ENCODE data around the gene ARL15. TPM values are rescaled to one million over a fixed set of nuclear protein-coding genes. Genes with fewer than 3 reads are reported as not detected.

ARL15 gene
- total RNA-seq, 1 donor from 2014 or later = 52.6 TPM

DNA sequence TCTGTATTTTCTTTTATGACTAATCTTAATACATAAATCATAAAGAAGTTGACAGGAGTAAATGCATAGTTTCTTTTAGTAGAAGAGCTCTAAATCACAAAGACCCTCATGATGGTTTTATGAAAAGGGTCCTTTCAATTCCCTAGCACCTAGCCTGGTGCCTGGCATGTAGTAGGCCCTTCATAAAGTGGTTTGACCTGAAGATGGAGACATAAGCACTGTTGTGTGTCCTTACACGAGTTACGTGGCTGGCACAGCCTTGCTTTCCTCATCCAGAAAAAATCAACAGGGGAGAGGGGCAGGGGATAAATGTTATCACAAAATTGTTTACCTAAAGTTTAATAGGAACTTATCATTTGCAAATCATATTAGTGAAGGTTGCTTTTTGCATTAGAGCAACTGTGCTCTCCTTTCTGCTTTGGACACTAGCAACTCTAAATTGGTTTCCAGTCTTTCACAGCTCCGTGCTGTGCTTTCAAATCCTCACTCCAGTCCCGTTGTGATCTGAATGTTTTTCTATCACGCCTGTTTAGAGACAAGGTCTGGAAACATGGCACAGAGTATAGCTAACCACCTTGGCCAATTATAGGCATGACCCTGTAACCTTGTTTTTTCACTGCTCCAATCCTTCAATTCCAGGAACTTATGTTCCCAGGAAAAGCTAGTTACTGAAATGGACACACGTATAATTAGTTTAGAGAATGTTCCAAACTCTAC lies 55.7 kb downstream of the ARL15 start:
- no peak for DNase-seq (ENCODE audit: low read depth, low spot score)

DNA sequence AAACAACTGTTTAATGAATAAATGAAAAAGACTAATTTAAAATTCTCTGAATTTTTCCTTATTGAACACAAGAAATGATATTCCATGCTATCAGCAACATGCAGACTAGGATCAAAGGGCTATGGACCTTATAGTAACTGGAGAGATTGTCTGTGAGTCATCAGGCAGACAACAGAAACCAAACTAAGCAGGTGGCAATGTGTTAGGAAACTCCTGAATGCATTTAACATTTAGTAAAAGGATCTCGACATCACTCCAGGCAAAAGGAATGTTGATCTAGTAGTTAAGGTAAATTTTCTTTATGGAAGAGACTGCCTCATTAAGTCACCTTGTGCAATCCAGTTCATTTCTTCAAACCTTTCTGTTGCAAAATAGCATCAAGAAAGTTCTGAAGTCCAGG lies 58.4 kb downstream of the ARL15 start:
- DNase-seq (ENCODE audit: low read depth, low spot score) = no peak

DNA sequence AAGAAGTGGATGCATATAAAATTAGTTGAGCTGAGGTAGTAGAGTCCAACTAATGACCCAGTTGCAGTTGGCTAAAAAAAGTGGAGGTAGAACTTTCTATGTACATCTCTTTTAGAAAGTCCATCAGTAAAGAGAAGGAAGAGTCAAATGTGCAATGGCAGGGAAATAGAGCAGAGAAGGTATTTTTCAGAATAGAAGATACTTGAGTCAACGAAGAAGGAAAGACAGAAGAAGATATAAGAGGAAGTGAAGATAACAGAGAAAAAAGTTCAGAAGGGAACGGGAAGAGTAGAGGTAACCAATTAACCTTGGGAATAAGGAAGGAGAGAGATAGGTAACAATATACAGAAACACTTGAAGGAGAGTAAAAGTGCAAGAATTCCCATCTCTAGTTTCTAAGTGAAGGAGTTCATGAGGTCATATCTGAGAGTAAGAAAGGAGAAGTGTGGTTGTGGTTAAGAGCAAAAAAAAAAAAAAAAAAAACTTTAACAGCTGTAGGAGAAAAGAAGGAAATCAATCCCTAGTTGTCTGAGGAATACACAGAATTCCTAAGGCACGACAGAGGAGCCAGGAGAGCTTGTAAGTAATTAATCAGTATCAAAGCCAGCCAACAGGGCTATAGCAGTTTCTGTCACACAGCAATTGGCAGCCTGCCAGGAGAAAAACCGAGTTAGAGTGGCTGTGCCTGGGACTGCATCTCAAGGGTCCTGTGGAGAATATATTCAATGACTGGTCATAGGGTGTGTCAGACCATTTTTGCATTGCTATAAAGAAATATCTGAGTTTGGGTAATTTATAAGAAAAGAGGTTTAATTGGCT lies 61.0 kb downstream of the ARL15 start:
- no peak for DNase-seq (ENCODE audit: low read depth, low spot score)

DNA sequence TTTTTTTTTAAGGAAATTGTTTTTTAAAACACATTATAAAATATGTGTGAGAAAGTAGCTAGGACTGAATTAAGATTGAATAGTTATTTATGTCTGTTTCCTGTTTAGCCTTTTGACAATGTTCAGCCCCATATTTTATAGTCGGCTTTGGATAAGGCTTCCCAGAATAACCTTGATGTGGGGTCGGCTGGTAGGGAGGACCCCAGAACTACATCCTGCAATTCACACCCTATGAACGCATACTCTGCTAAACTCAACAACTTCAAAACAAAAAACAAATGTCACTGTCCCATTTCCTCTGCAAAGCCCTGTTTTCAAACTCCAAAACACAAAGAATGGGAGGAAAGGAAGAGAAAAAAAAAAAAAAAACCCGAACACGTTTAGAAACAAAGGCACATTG lies 63.1 kb downstream of the ARL15 start:
- DNase-seq (ENCODE audit: low read depth, low spot score) = no peak

DNA sequence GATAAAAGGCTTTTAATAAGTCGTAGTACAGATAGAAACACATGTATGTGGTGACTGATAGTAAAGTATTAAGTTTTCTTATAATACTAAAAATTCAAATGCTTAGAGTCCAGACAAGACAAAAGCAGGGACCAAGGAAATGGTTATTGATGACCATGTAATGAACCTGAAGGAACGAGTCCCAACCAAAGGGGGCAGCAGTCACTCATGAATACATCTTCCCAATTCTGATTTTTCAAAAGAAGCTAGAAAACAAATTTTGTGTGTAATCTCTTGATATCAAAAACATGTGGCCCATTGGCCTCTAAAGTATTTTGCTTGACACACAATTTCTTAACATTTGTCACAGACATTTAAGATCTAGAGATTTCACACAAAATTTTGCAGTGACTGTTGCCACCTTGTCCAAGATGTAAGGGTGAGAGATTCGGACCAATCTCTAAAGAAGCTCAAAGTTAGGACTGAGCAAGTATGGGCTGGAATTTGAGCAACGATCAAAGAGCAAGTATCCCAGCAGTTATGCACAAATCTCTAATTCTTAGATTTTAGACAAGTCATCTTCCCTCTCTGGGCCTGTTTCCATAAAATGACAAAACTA lies 66.8 kb downstream of the ARL15 start:
- no peak for DNase-seq (ENCODE audit: low read depth, low spot score)

DNA sequence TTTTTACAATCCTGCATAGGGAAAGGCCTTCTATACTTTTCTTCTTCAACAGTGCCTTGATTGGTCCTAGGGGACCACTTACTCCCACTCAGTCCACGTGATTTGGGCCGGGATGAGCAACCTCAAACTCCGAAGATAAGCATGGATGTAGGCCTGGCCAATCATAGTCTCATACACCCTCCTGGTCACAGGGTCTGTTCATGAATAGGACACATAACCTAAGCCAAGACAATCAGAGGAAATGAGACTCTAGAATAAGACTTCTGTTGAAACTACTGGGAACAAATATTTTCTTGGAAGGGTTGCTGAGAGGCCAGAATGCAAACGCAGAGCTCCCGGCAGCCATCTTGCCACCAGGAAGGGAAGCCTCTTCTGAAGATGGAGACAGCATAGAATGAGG lies 68.1 kb downstream of the ARL15 start:
- no peak for DNase-seq (ENCODE audit: low read depth, low spot score)

DNA sequence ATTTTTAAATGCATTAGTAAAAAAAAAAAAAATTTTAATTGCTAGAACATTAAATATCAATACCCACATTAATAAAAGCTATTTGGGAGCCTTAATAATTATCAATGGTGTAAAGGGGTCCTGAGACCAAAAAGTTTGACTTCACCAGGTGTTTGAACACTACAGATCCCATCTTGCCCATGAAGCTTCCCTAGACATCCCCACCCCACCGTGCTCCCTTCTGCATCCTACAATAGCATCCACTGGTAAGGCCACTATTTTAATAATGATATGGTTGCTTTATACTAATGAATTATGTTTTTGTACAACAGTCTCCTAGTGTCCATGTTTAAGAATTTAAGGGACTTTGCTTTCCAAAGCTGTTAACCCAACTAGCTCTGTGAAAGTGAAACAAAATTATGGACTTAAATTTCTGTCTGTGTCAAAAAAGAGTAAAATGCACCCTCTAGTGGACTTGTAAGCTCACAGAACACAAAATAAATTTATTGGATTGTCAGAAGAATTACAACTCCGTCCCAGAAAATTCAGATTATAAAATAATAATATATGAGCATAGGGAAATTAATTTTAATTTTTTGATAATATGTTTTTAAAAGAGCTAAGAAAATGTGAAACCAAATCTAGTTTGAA lies 76.0 kb downstream of the ARL15 start:
- DNase-seq (ENCODE audit: low read depth, low spot score) = no peak

DNA sequence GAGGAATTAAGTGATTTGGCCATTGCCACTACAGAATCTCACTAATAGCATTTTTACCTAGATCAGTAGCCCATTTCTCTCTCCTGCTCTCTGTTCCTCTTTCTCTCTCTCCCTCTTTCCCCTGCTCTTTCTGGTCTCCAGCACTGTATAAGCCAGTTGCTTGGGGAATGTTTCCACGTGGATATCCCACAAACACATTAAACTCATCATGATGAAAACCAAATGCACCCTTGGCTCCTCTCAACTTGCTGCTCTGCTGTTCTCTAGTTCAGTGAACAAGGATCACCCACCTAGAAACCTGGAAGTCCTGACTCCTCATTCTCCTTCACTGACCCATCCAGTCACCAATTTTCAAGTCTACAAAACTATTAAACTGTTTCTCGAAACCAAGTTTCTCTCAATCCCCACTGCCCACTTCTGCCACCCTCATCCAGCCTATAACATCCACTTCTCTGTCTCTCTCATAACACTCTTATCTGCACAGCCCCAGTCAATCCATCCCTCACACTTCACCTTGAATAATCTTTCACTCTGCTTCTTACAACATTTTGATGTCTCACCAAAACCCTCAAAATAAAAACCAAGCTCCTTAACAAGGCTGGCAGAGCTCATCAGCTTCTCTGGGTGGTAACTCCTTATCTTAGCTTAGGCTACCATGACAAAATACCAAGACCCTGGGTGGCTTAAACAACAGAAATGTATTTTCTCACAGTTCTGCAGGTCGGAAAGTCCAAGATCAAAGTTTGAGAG lies 79.3 kb downstream of the ARL15 start:
- DNase-seq (ENCODE audit: low read depth, low spot score) = no peak

DNA sequence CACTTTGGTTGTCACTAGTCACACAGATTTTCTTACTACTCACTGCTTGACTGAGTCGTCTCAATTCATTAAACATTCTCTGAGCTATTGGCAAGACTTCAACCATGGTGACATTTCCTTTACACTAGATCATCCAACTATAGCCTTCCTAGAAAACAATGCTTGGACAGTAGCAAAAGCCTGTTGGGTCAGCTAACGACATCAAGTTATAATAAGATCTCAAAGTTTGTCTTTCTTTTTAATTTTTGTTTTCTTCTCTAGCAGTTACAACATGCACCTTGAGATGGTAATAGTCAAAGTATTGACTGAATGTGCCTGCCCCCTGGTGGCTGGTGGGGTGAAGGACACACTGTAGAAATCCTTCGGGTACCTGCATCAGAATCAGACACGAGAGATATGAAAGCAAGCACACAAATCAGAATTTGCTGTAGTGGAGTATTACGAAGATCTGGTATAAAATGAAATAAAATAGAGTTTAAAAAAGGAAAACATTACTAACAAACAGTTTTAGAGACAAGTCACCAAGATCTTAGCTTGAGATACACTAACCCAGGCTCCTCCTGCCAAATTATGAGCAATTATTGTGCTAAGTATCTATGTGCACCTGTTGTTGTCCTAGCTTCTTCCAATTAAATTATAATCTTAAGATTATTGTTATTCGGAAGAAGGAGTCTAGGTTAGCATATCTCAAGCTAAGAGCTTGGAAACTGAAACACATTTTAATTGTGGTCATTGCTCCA lies 81.2 kb downstream of the ARL15 start:
- no peak for DNase-seq (ENCODE audit: low read depth, low spot score)

DNA sequence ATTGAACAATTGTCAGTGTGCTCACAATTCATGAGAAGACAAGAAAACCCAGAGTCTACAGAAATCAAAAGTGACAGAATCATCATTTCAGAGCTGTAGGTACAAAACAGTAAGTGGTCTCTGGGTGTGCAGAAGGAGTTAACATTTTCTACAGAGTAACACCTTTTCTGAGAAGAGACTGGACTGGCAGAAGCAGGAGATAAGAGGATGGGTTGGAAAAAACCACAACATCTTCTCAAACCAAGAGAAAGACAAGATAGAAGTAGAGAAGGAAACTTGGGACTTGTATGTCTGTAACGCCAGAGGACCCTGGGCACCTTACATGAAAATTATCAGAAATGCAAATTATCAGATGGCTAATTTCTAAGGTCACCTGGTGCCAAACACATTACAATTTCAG lies 82.6 kb downstream of the ARL15 start:
- DNase-seq (ENCODE audit: low read depth, low spot score) = no peak

DNA sequence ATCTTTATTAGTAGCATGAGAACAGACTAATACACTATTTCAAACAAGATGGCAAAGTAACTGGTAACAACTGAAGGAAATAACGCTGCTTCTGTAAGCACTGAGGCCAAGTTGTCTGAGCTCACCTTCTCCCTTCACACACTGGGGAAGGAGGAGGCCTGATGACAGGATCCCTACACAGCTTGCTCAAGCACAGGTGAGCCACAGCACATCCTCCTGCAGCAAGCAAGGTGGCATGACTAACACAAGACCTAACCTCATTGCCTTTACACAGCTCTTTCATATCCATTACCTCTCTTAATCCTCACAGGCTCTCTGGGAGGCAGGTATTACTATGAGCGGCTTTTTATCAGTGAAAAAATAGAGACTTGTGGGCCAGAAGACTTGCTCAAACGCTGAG lies 83.3 kb downstream of the ARL15 start:
- no peak for DNase-seq (ENCODE audit: low read depth, low spot score)

DNA sequence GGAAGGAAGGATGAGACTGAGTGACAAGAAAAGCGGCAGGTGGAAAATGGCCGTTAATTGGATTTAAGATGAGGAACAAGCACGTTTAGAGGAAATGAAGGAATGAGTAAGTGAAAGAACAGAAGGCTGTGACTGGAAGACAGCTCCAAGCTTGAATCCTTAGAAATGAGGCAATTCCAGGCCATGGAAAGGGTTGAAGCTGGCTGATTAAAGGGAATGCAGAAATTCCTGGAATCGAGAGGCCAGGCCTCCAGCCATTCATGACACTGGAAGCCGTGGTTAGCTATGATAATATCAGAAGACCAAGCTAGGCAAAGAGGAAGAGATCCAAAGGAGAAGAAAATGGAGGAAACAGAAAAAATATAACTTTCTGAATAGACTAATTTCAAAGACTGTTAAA lies 84.2 kb downstream of the ARL15 start:
- DNase-seq (ENCODE audit: low read depth, low spot score) = no peak

DNA sequence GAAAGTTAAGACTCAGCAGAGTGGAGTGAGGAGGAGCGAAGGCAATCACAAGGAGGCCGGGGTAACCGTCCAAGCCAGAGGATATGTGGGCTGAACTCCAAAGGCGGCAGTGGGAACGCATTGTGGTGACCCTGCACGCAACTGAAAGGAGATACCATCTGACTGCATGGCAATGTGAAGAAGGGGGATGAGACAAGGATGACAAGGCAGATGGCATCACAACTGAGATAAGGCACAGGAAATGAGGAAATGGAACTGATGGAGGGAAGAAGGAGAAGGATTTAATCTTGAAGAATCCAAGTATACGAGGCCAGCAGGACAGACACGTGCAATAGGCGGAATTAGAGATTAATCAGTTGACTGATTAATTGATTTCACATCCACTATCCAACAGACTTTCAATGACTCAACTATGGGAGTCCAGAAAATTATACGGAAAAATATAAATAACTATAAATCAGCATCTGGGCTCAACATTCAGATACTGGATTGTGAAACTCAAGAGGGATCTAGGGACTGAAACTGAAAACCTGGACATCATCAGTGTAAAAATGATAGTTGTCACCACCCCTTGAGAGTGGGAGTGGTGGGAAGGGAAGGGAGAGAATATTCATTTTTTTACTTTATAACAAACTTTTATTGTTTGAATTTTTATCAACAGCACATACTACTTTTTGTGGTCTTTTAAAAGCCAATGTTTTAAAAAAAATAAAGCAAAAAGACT lies 86.1 kb downstream of the ARL15 start:
- no peak for DNase-seq (ENCODE audit: low read depth, low spot score)

DNA sequence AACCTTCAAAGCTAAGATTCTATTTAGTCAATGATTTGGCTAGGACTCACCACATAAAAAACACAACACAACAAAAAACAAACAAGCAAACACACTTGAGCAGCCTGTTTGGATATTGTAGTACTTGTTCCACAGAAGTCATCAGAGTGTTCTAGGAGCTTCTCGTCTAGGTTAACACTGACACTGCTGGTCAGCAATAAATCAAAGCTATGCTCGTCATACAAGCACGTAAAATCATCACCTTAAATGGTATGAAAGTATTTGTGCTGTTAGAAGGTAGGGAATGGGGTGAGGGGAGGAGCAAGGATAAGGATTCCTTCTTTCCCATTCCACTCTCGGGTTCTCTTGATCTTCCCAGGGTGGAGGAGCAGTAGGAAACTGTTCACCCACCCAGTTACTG lies 88.0 kb downstream of the ARL15 start:
- DNase-seq (ENCODE audit: low read depth, low spot score) = no peak

DNA sequence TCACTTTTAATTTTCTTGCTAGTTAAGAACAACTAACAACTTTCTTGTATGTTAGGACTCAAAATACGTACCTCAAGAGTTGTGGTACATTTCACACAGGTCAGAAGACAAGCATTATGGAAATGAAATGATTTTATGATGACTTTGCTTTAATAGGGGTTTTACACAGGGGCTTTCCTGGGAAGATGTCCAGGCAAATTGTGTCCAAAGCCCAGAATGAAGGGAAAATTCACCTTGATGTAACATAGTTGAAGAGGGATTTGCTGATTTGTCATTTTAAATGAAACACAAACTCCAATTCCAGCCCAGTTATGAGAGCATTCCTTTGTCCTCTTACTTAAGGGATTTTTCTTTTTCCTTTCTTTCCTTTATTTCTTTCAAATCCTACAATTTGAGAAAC lies 89.2 kb downstream of the ARL15 start:
- DNase-seq (ENCODE audit: low read depth, low spot score) = no peak

DNA sequence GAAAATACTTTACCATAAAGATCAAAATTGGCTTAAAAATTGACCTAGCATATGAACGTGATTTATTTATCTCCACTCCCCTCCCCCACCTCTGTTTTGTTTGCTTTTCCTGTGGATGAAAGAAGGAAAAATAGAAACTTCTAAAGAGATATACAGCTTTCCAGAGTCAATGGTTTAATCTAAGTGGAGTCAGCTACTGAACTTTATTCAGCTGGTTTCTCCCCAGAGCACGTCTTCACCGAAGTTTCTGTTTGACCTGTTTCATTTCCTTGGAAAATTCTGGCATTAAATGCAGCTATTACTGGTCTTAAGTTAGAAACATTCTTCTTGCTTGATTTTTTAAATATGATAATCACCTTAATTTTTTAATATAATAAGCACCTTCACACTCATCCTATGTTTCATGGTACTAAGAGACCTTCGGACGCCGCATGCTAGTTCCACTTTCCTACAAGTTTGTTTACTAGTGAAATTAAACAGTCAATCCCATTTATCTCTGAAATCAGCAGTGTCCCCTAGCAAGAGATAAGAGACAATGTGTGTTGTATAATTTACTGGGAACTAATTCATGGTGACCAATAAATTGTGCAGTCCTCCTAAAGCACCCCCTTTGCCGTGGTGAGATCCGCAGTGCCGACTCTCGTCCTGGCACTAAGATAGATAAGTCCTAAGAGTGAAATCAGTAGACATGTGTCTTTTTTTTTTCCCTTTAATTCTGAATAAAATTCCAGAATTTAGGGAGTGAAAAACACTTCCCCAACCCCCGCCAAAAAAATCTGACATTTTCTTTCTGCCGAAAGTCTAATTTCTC lies 89.9 kb downstream of the ARL15 start:
- no peak for DNase-seq (ENCODE audit: low read depth, low spot score)

DNA sequence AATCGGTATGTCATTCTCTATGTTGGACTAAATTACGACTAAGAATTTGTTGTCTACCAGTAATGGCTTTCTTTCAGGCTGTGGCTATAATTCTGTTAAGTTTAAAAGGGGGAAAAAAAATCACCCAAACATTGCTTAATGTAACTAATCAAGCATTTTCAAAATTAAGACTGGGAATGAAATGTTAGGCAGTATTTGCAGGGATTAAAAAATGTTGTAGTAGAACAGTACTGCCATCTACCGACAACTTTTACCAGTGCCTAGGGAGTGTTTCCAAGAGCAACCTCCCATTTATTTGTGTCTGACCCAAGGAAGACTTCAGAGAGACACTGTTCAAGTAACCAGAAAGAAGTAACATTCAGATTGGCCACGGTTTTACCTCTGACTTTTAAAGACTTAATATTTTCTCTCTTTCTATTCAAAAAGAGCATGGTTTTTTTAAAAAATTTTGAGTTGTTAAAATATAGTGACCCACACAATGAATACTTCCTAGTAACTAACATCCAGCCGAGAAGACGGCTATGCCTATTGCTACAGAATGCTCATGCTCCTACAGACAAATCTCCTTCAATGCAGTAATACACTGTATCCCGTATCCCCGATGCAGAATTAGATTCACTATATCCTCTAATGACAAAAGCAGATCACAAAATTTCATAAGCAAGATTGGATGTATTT lies 92.4 kb downstream of the ARL15 start:
- peak; percentile 30 for DNase-seq (ENCODE audit: low read depth, low spot score)

DNA sequence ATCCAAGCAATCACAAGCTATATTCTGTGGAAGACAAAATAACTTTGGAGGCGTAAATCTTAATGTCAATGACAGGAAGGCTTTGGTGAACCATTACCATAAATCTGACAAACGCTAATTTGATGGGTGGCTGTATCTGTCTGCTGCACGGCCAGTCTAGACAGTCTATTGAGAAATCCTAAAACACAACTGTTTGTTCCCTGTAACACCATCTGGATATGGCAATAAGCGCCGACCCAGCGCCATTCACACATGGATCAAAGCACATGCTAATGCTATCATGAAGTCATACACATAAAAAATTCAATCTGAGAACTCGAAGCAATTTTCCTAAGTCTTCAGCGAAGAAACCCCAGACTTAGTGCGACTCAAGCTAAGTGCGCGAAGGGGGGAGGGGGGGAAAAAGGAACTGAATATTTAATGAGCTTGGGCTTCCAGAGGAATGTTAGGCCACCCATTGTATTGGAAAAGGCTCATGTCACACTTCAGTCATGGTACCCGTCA lies 95.1 kb downstream of the ARL15 start:
- DNase-seq (ENCODE audit: low read depth, low spot score) = no peak

Data from pulmonary artery endothelial cell (primary cell).